OCI-LY1 (cell line): ENCODE data around the gene MLH3.

Experiments used
- CTCF ChIP-seq: fragments of 200-600 bp; sonication (generic), shearing (Covaris generic); IDR thresholded peaks from 2 replicates; pipeline ENCODE4 v1.5.1; 2017; ENCODE audit warnings: mild to moderate bottlenecking, antibody characterized with exemption, low read length, moderate library complexity, mixed read lengths
- EZH2 ChIP-seq: fragments of 200-600 bp; sonication (generic), shearing (Covaris generic); IDR thresholded peaks from 2 replicates; pipeline ENCODE4 v1.8.0; 2017; ENCODE audit warnings: borderline replicate concordance, mixed run types, mild to moderate bottlenecking, antibody characterized with exemption, low read length, moderate library complexity, mixed read lengths

- TF ChIP-seq CTCF (no peak), EZH2 (no peak)
Observed at GRCh38 chr14:74965486-74966153, 85.6 kb downstream of the MLH3 start.
